GM10248 (cell line): ENCODE data around the gene CPD.

Experiments used
- CTCF ChIA-PET: fragments of 300-600 bp; sonication (Branson Sonifier 250); formaldehyde crosslinking; extraction: SDS; loops from one replicate; lab custom pipeline; 2021; ENCODE audit warnings: antibody characterized with exemption; lab: Yijun Ruan, JAX
- POLR2A ChIA-PET: fragments of 350-650 bp; sonication (Branson Sonifier 250); formaldehyde crosslinking; extraction: SDS; loops from one replicate; lab custom pipeline; 2020; ENCODE audit warnings: antibody characterized with exemption; lab: Yijun Ruan, JAX
- DNase-seq: peaks from one replicate; pipeline ENCODE4 v3.0.0; 2012; ENCODE audit errors: extremely low spot score
- TF ChIP-seq, protein P1 (sequence below): IDR thresholded peaks from 2 replicates; pipeline ENCODE4 v1.5.1; 2012; ENCODE audit warnings: mild to moderate bottlenecking, low read depth; ENCODE audit errors: extremely low read depth, missing control alignments, control extremely low read depth

Gene CPD

DNA sequence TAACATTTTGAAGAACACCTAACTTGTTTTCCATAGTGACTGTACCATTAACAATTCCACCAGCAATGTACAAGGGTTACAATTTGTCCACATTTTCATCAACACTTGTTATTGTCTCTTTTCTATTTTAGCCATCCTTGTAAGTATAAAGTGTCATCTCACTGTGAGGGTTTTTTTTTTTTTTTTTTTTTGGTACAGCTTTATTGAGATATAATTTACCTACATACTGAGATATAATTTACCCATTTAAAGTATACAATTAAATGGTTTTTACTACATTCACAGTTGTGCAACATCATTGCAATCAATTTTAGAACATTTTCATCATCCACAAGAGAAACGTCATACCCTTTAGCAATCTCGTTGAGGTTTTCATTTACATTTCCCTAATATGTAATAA, 27.0 kb upstream of the CPD start:
- DNase-seq, result no peak
- CTCF ChIA-PET, result no interaction called here
- TF ChIP-seq, protein P1, sequence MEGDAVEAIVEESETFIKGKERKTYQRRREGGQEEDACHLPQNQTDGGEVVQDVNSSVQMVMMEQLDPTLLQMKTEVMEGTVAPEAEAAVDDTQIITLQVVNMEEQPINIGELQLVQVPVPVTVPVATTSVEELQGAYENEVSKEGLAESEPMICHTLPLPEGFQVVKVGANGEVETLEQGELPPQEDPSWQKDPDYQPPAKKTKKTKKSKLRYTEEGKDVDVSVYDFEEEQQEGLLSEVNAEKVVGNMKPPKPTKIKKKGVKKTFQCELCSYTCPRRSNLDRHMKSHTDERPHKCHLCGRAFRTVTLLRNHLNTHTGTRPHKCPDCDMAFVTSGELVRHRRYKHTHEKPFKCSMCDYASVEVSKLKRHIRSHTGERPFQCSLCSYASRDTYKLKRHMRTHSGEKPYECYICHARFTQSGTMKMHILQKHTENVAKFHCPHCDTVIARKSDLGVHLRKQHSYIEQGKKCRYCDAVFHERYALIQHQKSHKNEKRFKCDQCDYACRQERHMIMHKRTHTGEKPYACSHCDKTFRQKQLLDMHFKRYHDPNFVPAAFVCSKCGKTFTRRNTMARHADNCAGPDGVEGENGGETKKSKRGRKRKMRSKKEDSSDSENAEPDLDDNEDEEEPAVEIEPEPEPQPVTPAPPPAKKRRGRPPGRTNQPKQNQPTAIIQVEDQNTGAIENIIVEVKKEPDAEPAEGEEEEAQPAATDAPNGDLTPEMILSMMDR, result no peak
- POLR2A ChIA-PET, result no interaction called here

- no peak for DNase-seq
- ChIA-PET POLR2A (no interaction called here), CTCF (interaction anchor here (0.9 to 1.4 kb wide), 2 partner anchors 10 to 12 kb away, joined by 3 to 4 read pairs; no protein-coding TSS in a partner anchor)
- TF ChIP-seq, protein P1, result no peak
Measured at GRCh38 chr17:30352240-30352814, 26.4 kb upstream of the CPD start.

DNA sequence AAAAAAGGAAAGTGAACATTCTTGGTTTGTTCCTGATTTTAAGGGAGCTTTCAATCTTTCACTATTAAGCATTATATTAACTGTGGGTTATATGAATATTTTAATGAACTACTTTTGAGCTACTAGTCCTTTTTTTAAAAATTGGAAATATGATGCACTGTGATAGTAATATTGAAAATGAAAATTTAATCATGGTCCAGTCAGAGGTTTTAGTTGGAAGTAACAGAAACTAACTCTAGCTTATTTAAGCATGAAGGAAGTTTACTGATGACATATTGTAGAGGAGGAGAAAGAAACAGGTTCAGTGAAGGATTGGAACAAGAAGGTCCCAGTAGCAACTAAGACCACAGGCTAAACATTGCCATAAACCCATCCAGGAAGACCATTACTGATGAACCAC, 24.0 kb upstream of the CPD start:
- CTCF ChIA-PET, result interaction anchor here (0.7 to 3.7 kb wide), 7 partner anchors 9 to 28 kb away, joined by 3 to 27 read pairs (median 3); no protein-coding TSS in a partner anchor
- TF ChIP-seq, protein P1, result no peak
- no peak for DNase-seq
- POLR2A ChIA-PET, result no interaction called here

- DNase-seq, result no peak
- ChIA-PET POLR2A (no interaction called here), CTCF (interaction anchor here (1.0 to 3.7 kb wide), 3 partner anchors 8 to 23 kb away, joined by 3 to 27 read pairs (median 4); no protein-coding TSS in a partner anchor)
- TF ChIP-seq, protein P1, result no peak
Measured at GRCh38 chr17:30357476-30357875, 21.3 kb upstream of the CPD start.

- no peak for DNase-seq
- TF ChIP-seq, protein P1, result no peak
- ChIA-PET POLR2A (no interaction called here), CTCF (interaction anchor here (0.9 to 1.0 kb wide), 2 partner anchors 17 to 24 kb away, joined by 3 to 7 read pairs; no protein-coding TSS in a partner anchor)
Measured at GRCh38 chr17:30358055-30358760, 20.5 kb upstream of the CPD start.

DNA sequence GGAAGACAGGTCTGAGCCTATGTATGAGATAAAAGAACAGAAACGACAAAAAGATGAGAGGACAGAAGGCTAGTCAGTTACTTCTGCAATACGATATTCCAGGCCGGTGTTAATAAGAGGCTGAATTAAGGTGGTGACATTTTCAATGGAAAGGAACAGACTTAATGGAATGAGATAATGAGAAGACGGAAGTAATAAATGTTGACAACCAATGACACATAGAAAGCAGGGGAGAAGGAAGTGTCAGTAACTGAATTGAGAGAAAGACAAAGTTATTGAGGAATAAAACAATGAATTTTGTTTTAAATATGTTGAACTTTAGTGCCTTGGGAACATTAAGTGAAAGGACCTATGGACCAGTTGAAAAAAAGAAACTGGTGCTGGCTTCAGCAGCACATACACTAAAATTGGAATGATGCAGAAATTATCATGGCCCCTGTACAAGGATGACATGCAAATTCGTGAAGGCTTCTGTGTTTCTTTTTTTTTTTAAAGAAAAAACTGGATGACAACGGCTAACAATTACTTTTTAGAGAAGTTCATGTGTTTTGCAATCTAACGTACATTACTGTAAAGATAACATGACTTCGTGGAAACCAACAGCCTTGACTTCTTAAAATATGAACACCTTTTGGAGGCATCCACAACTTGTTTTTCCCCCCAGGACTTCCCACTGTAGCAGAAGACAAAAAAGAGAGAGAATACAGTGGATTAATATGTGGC, 18.5 kb upstream of the CPD start:
- no peak for DNase-seq
- TF ChIP-seq, protein P1, result no peak
- POLR2A ChIA-PET, result no interaction called here
- CTCF ChIA-PET, result interaction anchor here (4.0 kb wide), 1 partner anchor 19 kb away, joined by 30 read pairs; no protein-coding TSS in a partner anchor
